HG02938 (cell line): ENCODE measurements around the gene MAP3K5.

Experiments
- ATAC-seq: cut with Tn5 transposase; IDR thresholded peaks from one replicate; pipeline ENCODE4 v1.9.1; 2021; ENCODE audit warnings: mild to moderate bottlenecking, moderate library complexity; ENCODE audit not compliant: unreplicated experiment

MAP3K5 gene

DNA sequence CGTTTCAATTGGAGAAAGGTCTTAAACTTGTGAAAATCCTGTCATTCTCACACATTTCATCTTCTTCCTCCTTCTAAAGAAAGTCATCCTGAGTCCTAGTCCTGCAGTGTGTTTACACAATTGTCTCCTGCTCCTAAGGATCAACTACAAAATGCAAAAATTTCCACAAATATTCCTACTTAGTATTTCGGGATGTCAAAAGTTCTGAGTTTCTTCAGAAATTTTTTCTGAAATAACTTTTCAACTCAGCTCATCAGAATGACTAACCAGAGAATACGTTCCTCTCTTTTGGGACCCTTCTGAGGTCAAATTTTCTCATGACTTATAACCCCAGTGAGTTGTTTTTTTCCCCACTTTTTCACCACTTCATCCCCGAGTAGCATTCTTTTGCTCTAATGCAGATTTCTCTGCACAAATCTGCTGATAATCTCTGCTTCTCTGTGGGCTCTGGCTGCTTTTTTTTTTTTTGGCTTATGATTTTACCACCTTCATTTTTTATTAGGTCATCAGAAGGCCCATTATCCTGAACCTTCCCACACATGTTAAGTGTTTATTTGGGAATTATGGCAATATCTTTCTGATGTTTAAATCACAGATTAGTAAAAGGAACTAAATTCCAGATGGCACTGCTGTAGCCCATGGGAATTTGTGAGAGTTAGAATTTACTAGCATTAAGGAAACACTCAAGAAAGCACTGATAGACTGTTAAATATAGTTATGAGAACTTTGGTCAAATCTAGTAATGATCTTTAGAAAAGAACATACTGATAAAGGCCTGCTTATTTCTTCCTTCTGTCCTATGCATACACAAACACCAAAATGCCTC lies 41.4 kb downstream of the MAP3K5 start:
- ATAC-seq: peak; percentile 28

DNA sequence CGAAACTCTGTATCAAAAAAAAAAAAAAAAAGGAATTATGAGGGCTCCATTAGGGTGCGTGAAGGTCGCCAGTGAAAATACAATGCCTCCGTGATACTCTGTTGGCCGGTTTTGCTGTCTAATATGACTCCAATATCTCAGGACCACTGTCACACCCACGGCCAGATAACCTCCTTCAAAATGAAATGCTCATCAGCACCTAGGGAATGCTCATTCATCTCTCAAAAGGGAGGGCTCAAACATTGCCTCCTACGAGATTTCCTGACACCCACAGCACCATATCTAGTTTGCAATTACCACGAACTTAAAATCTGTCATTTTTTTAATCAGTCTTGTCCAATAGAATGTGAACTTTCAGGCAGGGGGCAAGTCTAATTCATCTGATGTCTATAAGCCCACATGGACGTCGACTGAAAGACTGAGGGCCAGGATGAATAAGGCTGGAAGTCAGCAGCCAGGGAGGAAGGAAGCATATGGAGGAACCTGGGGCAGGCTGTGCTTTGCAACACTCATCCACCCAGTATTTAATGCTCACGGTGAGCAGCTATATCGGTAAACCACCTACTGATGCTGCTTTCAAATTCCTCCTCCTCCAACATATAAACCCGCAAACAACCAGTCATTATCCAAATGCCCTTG lies 42.8 kb downstream of the MAP3K5 start:
- no peak for ATAC-seq

DNA sequence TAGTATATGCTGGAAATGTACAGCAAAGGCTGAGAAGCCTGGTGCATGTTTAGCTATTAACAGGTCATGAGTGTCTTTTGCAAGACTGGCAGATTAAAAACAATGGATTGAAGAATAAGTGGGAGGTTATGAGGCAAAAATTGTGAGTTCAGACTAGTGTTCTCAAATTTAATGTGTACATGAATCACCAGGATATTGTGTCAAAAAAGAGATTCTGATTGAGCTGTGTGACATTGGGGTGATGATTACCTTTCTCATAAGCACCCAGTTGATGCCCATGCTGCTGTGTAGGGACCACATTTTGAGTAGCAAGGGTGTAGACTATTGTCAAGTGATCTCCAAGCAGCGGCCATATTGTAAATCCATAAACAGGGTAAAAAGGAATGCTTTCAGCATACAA lies 44.8 kb downstream of the MAP3K5 start:
- no peak for ATAC-seq

DNA sequence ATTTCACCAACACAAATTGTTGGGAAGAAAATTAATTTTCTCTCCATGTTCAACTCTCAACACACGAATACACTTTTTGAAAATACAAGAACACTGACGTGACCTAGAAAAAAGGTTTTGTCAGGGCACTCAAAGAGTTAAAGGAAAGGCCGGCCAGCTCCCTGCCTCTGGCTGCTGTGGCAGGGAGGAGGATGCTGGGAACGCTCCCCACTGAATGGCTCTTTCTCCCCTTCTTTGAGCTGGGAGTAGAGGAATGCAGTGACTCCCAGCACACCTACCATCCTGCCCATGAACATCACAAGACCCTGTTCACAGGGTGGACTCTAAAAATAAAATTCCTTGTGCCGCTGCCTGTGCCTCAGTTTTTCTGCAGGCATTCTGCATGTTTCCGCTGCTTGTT lies 47.0 kb downstream of the MAP3K5 start:
- no peak for ATAC-seq

DNA sequence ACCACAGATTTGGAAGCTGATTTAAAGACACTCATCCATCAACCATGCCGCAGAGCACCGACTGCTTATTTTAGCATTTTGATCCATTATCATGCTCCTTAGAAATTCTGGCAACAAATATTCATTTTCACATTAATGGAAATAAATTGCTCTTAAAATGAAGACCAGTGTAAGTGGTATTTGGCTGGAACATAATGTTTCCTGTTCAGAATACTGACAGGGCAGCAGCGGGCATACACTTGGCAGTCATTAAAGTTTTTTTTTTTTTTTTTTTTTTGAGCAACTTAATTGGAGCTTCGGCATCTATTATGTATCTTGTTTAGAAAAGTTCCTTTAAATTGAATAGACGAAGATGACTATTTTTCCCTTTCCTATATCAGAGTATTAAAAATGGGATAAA lies 47.4 kb downstream of the MAP3K5 start:
- no peak for ATAC-seq

DNA sequence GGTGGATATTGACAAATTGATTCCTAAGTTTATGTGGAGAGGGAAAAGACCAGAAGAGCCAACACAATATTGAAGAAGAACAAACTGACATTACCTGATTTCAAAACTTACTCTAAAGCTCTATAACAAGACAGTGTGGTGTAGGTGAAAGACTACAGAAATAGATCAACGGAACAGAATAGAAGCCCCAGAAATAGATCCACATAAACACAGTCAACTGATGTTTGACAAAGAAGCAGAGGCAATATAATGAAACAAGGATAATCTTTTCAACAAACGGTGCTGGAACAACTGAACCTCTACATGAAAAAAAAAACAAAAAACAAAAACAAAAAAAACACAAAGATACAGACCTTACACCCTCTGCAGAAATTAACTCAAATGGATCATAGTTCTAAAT lies 50.2 kb downstream of the MAP3K5 start:
- ATAC-seq: no peak

DNA sequence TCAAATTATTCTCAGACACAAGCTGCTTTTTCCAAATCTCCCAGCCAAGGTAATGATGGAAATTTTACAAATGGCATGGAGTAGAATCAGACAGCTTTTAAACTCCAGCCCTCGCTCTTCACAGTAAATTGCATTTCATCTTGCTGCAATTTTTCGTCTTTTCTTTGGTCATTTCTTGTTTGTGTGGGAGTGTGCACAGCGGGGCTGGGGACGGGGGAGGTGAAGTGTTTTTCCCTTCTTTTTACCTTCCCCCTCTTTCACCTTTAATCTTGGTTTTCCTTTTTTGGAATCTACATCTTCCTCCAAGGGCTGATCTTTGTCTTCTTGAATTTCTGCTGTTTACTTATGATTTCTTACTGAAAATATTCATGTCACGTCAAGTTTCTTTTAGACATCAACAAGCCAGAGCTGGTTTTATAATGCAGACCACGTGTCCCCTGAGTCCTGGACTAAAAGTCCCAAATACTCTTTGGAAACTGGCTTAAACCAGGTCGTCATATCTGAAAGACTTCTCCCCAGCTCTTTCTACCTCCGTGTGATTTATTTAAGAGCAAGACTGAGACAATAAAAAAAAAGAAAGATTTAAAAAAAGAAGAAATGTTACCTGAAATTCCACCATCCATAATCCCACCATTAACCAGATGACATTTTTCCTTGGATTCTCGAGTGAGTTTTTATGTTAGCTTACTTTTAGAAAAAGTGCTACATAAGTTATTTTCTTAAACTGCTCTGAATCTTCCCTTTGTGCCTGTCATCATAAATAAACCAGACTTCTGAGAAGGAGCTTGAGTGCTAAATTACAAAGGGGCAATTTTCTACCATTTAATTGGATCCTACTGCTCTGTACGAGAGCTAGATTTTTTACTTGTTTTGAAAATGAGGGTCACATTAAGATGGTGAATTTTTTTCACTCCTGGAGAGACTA lies 52.0 kb downstream of the MAP3K5 start:
- ATAC-seq: no peak

DNA sequence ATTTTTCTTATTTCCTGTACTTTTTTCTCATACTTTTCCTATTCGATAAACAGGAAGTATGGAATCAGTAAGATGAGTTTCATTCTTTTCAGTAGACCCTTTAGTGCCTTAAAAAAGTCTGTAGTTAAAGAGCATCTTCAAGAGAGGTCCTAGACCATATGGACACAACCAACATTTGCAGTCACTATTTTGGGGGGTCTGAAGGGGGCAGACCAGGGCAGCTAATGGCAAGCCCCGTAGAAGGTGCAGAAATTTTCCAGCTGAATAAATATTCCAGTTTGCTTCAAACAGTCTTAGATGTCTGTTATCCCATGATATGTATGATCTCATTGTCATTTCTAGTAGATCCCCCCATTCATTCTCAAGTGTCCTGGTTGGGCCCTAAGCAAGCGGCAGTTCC lies 52.8 kb downstream of the MAP3K5 start:
- ATAC-seq: no peak

DNA sequence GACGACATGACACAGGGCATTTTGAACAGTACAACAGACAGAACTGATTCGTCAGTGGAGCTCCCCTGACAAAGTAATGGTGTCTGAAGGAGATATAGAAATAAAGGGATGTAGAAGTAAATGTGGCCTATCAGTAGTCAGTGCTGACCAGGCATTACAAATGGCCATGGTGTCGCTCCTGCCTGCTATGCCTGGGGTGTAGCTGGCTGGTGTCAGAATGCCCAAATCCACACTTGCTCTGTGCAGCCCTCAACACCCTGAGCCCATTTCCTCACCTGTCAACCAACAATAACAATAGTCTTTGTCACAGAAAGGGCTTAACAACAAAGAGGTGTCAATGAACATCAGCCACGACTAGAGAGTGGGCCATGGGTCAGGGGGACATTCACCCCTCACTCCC lies 53.2 kb downstream of the MAP3K5 start:
- no peak for ATAC-seq

DNA sequence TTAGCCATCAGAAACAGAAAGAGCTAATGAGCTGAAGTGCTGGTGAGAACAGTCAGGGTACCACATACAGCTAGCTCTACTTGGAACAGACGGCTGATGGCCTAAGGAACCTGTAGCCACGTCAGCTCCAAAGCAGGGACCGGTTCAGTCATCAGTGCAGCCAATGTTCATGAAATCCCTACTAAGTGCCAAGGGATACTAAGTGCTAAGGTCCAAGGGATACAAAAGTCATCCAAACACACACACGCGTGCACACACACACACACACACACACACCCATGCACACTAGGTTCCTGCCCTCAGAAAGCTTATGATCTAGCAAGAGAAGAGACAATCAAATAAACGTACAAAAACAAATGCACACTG lies 53.6 kb downstream of the MAP3K5 start:
- ATAC-seq: no peak

DNA sequence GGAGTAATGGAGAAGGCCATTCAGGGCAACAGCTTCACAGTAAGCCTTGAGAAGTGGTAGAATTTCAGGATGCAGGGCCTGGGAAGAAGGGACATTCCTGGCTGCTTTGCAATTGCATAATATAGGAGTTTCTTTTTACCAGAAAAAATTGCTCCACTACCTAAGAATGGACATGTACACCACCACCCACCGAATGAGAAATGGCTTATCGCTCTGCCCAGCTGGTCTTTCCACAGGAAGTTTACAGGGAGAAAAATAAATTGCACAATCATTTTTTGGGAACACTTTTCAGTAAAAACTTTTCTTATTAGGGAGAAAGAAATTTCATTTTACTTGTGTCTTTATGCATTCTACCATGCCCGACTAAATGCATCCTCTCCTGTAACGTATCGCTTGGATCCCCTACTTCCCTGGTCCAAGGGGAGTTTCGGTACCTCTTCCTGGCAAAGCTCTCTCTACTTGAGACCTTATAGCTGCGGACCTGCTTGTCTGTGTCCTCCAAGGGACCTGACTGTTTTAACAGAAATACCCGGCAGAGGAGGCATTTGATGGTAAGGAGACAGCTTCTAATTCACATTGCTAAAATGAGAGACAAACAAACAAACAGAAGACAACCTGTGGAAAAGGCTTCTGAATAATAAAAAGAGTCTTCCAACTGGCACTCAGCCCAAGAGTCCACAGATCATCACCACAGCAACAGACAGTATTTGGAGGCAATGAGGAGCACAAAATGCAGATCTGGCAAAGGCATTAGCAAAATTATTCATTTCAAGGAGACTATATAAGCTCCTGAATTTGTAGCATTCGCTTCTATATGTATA lies 54.2 kb downstream of the MAP3K5 start:
- ATAC-seq: no peak

DNA sequence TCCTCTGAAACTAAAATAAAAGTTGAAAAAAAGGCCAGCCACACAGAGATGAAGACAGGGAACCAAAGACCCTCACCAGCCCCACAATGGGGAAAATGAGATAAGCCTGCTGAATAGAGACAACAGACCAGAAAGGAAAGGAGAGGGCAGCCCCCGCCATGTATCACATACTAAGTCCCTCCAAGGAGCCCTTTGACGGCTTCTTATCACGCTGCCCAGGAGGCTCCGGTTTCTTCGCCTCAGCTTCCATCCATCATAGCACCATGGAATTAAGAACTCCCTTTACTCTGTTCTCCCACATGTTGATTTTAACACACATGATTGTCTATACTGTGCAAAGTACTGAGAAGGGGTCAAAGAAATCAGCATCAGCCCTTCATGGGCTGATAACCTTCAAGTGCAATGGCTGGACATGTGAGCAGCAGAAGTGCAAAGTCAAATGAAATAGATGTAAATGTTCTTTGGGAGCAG lies 54.9 kb downstream of the MAP3K5 start:
- ATAC-seq: no peak

DNA sequence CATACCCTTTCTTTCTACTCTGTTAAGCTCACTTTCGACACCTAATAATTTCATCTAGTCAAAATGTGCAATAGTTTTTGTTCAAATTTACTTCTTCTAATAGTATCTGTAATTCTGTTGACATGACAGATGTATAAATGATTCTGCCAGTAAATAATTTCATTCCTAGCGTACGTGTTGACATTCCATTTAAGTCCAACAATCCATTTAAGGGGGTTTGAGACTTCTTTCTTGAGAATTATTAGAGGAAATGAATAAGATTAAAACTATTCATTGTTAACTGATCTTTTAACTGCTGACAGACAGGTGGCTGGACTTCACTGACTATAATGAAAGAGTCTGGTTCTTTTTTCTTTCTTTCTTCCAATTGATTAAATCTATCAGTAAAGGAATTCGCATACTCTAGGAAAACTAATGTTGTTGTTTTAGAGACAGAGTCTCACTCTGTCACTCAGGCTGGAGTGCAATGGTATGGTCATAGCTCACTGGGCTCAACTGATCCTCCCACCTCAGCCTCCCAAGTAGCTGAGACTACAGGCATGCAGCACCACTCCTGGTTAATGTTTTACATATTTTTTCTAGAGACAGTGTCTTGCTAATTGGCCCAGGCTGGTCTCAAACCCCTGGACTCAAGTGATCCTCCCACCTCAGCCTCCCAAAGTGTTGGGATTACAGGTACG lies 55.9 kb downstream of the MAP3K5 start:
- no peak for ATAC-seq

DNA sequence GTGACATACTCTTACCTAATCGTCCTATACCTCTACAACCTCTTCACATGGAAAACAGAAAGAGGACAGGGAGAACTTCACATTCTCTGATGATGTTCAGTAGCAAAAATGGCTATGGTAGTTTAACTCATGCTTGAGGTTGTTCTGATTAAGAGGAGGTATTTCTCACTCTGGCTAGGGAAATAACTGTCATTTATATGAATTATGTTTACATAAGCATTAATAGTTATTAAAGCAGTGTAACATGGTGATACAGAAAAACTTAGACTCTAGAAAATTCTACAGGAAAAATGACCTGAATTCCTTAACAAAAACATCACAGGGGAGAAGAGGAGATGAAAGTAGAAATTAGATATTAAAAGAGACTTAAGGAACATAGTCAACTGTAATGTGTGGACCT lies 57.3 kb downstream of the MAP3K5 start:
- ATAC-seq: no peak

DNA sequence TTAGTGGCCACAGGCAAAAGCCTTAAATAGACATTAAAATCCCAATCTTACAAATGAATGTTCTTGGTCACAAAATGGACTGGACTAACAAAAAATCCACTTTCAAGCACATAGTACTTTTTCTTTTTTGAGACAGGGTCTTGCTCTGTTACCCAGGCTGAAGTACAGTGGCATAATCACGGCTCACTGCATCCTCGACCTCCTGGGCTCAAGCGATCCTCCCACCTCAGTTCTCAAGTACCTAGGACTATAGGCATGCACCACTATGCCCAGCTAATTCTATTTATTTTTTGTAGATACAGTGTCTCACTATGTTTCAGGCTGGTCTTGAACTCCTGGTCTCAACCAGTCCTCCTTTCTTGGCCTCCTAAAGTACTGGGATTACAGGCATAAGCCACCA lies 59.4 kb downstream of the MAP3K5 start:
- no peak for ATAC-seq

DNA sequence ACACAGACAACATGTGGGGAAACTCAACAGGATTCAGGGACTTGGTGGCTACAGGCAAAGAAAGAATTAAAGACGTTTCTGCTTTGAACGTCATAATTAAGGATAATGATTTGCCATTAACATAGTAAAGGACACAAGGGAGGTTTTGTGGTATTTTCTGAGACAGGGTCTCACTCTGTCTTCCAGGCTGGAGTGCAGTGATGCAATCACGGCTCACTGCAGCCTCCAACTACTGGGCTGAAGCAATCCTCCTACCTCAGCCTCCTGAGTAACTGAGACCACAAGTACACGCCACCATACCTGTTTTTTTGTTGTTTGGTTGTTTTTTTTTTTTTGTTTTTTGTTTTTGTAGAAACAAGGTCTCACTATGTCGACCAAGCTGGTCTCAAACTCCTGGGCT lies 62.4 kb downstream of the MAP3K5 start:
- no peak for ATAC-seq

DNA sequence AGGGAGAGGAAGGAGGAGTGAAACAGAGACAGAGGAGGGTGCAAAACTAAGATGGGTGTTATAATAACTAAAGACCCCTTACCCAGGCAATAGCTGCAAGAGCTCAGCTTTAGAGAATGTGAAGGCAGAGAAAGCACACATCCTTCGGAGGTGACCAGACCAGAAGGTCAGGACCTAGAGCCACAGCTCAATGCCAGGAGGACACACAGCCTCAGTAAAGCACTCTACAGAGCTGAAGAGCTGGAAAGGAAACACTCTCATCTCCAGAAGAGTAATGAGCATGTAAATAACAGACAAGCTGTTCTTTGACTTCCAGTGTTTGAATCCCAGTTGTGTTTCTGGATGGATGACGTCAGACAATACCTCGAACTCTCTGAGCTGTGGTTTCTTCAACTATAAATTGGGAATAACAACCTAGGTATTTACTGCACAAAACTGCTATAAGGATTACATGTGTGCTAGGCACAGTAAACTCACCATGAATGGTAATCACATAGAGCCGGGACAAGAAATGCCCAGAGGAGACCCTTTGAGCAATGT lies 63.2 kb downstream of the MAP3K5 start:
- ATAC-seq: no peak

DNA sequence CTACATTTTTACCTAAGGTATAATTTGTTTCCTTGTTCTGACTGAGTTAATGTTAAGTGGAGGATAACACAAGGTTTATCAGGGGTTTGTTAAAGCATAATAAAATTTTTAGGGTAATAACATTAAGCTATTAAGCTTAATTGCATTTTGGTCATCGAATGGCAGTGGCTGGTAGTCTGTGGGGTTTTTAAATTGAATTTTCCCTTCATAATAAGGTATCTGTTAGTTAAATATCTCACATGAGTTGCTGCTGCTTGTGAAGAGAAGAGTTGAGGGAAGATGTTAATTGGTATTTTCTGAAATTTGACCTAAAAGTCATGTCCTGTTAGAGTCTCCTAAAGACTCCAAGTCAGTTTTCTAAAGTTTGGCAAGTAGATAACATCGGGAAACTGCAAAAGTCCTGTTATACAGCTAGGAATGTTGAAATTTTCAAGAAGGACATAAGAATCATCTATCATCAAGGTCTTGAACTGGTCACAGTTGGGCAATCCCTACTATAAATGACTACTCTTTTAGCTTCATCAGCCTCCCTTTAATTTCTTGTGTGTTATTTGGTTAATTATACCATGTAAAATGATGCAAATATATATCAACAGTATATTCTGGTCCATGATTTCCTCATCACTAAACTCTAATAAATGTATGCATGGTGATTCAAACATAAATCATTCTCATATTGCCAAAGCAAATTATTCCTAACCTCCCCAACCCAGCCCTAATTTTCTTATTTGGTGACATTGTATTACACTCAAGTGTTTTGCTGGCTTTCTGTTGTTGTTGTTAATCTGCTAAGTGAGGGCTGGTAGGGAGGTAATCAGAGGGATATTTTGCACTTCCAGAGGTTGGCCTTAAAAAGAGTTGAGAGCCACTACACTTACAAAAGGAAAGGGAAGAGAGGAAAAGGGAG lies 64.0 kb downstream of the MAP3K5 start:
- ATAC-seq: no peak
